K562 (cell line): ENCODE measurements around the gene TEX54. TPM values are rescaled to one million over a fixed set of nuclear protein-coding genes. Genes with fewer than 3 reads are reported as not detected.

ENCODE experiments used
- BMI1 ChIP-seq: fragments of 150-350 bp; IDR thresholded peaks from 2 replicates; pipeline ENCODE4 v1.6.1; 2014; ENCODE audit warnings: low read length
- CBFA2T2 ChIP-seq: fragments of 450-650 bp; conservative IDR thresholded peaks from 2 replicates; pipeline ENCODE4 v1.6.1; 2017; ENCODE audit warnings: mild to moderate bottlenecking
- ILK ChIP-seq: fragments of 450-650 bp; IDR thresholded peaks from 2 replicates; pipeline ENCODE4 v1.6.1; 2016; ENCODE audit warnings: missing genetic modification characterization, low read depth, mild to moderate bottlenecking, missing compliant biosample characterization, moderate library complexity, borderline replicate concordance
- KAT2B ChIP-seq: IDR thresholded peaks from one replicate; pipeline ENCODE4 v1.6.1; 2012; ENCODE audit warnings: low read depth, mild to moderate bottlenecking, control low read depth, inconsistent platforms, low read length, moderate library complexity
- KHSRP ChIP-seq: fragments of 450-650 bp; IDR thresholded peaks from 2 replicates; pipeline ENCODE4 v1.6.1; 2017
- NFE2L1 ChIP-seq: fragments of 450-650 bp; IDR thresholded peaks from 2 replicates; pipeline ENCODE4 v1.6.1; 2016; ENCODE audit warnings: missing genetic modification characterization, low read depth, mild to moderate bottlenecking, missing compliant biosample characterization, moderate library complexity, borderline replicate concordance
- PTRF ChIP-seq: fragments of 450-650 bp; IDR thresholded peaks from 2 replicates; pipeline ENCODE4 v1.6.1; 2016; ENCODE audit warnings: mild to moderate bottlenecking, missing genetic modification characterization, missing compliant biosample characterization
- SFPQ ChIP-seq: fragments of 200-400 bp; formaldehyde crosslinking; IDR thresholded peaks from 2 replicates; pipeline ENCODE4 v1.6.1; 2017; ENCODE audit warnings: mild to moderate bottlenecking, low read depth, low read length, moderate library complexity
- SMARCB1 ChIP-seq: IDR thresholded peaks from 2 replicates; pipeline ENCODE4 v1.6.1; 2011; ENCODE audit warnings: improper control_type of control experiment, low read depth; ENCODE audit not compliant: insufficient read length
- USF1 ChIP-seq: sonication (generic); formaldehyde crosslinking; IDR thresholded peaks from 2 replicates; pipeline ENCODE4 v1.9.0; 2022; ENCODE audit warnings: mild to moderate bottlenecking, missing genetic modification reagents
- ZBED1 ChIP-seq: IDR thresholded peaks from 2 replicates; pipeline ENCODE4 v1.6.1; 2014
- ZNF133 ChIP-seq: fragments of 250-450 bp; sonication (Bioruptor Pico); IDR thresholded peaks from 2 replicates; pipeline ENCODE4 v1.4.0; 2020; ENCODE audit warnings: mild to moderate bottlenecking
- ZNF263 ChIP-seq: sonication (generic); formaldehyde crosslinking; IDR thresholded peaks from 2 replicates; pipeline ENCODE4 v1.8.0; 2022; ENCODE audit warnings: mild to moderate bottlenecking, missing genetic modification reagents, borderline replicate concordance
- ZNF3 ChIP-seq: fragments of 250-450 bp; sonication (Bioruptor Pico); IDR thresholded peaks from 2 replicates; pipeline ENCODE4 v1.5.0; 2021; ENCODE audit warnings: mild to moderate bottlenecking, moderate library complexity
- ZNF644 ChIP-seq: fragments of 200-800 bp; sonication (Bioruptor generic); IDR thresholded peaks from 2 replicates; pipeline ENCODE4 v1.6.1; 2016; ENCODE audit warnings: low read depth, missing genetic modification characterization, missing compliant biosample characterization
- polyA plus RNA-seq, 8 experiments: library from polyadenylated mRNA; depleted of rRNA in 4 of 8; stranded (reverse) in 5 of 8; unstranded in 3 of 8; fragments of >200 nt; fragmentation: Nextera tagmentation in 2 of 8; fragmentation: Illumina TruSeq in 1 of 8; extraction: Ambion mirVana in 2 of 8; extraction: Trizol in 1 of 8; gene quantifications; 2 replicates each; pipeline versions ENCODE4 v1.2.1 to v1.2.3, GENCODE V29; 2011 to 2014; ENCODE audit warnings: inconsistent platforms in 1 of 8, missing spikeins in 1 of 8
- total RNA-seq, 7 experiments: library from RNA; depleted of rRNA in 6 of 7; stranded (reverse); fragments of >200 nt in 6 of 7; fragmentation: Illumina TruSeq in 2 of 7; extraction: Trizol in 2 of 7; gene quantifications; 2 replicates each; pipeline versions ENCODE4 v1.2.1 to v1.2.3, GENCODE V29; 2011 to 2021; ENCODE audit warnings: low replicate concordance in 1 of 7
- TF ChIP-seq, protein P1 (sequence below), 2 experiments: IDR thresholded peaks in 1 of 2; conservative IDR thresholded peaks in 1 of 2; 2 replicates each; pipeline ENCODE4 v1.6.1; 2016; ENCODE audit warnings: low read depth in 2 of 2, mild to moderate bottlenecking in 1 of 2, missing compliant biosample characterization in 1 of 2, missing genetic modification characterization in 1 of 2, moderate library complexity in 1 of 2
- TF ChIP-seq, protein P2 (sequence below): sonication (generic); formaldehyde crosslinking; IDR thresholded peaks from 2 replicates; pipeline ENCODE4 v1.8.1; 2023; ENCODE audit warnings: missing genetic modification reagents, mild to moderate bottlenecking, borderline replicate concordance

Gene TEX54
- total and polyA plus RNA-seq, 9 of the 15 experiments (the other 6 are each of a cell fraction or from before 2014, with no cell fraction given), result not detected

GRCh38 chr11:62855571-62856332 lies 23.1 kb upstream of the TEX54 start (continued):
- TF ChIP-seq, protein P1, sequence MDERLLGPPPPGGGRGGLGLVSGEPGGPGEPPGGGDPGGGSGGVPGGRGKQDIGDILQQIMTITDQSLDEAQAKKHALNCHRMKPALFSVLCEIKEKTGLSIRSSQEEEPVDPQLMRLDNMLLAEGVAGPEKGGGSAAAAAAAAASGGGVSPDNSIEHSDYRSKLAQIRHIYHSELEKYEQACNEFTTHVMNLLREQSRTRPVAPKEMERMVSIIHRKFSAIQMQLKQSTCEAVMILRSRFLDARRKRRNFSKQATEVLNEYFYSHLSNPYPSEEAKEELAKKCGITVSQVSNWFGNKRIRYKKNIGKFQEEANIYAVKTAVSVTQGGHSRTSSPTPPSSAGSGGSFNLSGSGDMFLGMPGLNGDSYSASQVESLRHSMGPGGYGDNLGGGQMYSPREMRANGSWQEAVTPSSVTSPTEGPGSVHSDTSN (CRISPR knock-in tag; IDR thresholded peaks at IDR 0.05; ENCODE audit: low read depth), result no peak
- TF ChIP-seq, protein P1 (tag; conservative IDR thresholded peaks at IDR 0.05; ENCODE audit: low read depth), result no peak
- TF ChIP-seq KHSRP, result peak; percentile 43; the same call in 1 of the 2 replicates
- no peak for TF ChIP-seq PTRF (tag)
- TF ChIP-seq SMARCB1, result no peak
- no peak for TF ChIP-seq ZNF644 (tag)
- no peak for TF ChIP-seq ZNF133
- peak; percentile 72; the same call in 1 of the 2 replicates for TF ChIP-seq USF1 (CRISPR knock-in tag)
- TF ChIP-seq, protein P2, sequence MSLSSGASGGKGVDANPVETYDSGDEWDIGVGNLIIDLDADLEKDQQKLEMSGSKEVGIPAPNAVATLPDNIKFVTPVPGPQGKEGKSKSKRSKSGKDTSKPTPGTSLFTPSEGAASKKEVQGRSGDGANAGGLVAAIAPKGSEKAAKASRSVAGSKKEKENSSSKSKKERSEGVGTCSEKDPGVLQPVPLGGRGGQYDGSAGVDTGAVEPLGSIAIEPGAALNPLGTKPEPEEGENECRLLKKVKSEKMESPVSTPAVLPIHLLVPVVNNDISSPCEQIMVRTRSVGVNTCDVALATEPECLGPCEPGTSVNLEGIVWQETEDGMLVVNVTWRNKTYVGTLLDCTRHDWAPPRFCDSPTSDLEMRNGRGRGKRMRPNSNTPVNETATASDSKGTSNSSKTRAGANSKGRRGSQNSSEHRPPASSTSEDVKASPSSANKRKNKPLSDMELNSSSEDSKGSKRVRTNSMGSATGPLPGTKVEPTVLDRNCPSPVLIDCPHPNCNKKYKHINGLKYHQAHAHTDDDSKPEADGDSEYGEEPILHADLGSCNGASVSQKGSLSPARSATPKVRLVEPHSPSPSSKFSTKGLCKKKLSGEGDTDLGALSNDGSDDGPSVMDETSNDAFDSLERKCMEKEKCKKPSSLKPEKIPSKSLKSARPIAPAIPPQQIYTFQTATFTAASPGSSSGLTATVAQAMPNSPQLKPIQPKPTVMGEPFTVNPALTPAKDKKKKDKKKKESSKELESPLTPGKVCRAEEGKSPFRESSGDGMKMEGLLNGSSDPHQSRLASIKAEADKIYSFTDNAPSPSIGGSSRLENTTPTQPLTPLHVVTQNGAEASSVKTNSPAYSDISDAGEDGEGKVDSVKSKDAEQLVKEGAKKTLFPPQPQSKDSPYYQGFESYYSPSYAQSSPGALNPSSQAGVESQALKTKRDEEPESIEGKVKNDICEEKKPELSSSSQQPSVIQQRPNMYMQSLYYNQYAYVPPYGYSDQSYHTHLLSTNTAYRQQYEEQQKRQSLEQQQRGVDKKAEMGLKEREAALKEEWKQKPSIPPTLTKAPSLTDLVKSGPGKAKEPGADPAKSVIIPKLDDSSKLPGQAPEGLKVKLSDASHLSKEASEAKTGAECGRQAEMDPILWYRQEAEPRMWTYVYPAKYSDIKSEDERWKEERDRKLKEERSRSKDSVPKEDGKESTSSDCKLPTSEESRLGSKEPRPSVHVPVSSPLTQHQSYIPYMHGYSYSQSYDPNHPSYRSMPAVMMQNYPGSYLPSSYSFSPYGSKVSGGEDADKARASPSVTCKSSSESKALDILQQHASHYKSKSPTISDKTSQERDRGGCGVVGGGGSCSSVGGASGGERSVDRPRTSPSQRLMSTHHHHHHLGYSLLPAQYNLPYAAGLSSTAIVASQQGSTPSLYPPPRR, result no peak
- TF ChIP-seq ZBED1, result peak; percentile 47
- TF ChIP-seq CBFA2T2, result no peak
- TF ChIP-seq KAT2B, result no peak
- TF ChIP-seq ZNF3, result 0 out of 2 replicates have a peak, but pooled peaks have one; percentile 58
- TF ChIP-seq NFE2L1 (tag), result no peak
- TF ChIP-seq ZNF263 (CRISPR knock-in tag), result peak; percentile 69
- no peak for TF ChIP-seq SFPQ
- TF ChIP-seq ILK (tag), result no peak
- TF ChIP-seq BMI1, result no peak
